HG03520 (cell line): Measurements from ENCODE around the gene COPRS.

ENCODE experiments used
- ATAC-seq: cut with Tn5 transposase; IDR thresholded peaks from one replicate; pipeline ENCODE4 v1.9.1; 2021; ENCODE audit warnings: mild to moderate bottlenecking, moderate library complexity; ENCODE audit not compliant: unreplicated experiment

The COPRS gene

GRCh38 chr17:31858642-31859486 lies at the start of gene COPRS:
COPRS (minus strand) TSS chr17:31859244; CDS start chr17:31859199, 45 bp downstream.
- peak; percentile 57 for ATAC-seq

- ATAC-seq: no peak
Measured at GRCh38 chr17:31908386-31908785, 49.3 kb upstream of the COPRS start.

GRCh38 chr17:31907342-31907962 lies 48.4 kb upstream of the COPRS start:
- no peak for ATAC-seq

GRCh38 chr17:31903401-31903800 lies 44.4 kb upstream of the COPRS start:
- ATAC-seq: no peak

- ATAC-seq: no peak
Measured at GRCh38 chr17:31902693-31903092, 43.6 kb upstream of the COPRS start.

GRCh38 chr17:31900877-31901276 lies 41.8 kb upstream of the COPRS start:
- no peak for ATAC-seq

- no peak for ATAC-seq
Measured at GRCh38 chr17:31888124-31888523, 29.1 kb upstream of the COPRS start.

GRCh38 chr17:31882571-31882970 lies 23.5 kb upstream of the COPRS start:
- ATAC-seq: no peak

GRCh38 chr17:31880311-31880710 lies 21.3 kb upstream of the COPRS start:
- no peak for ATAC-seq

GRCh38 chr17:31878703-31879073 lies 19.6 kb upstream of the COPRS start:
- ATAC-seq: no peak

- no peak for ATAC-seq
Measured at GRCh38 chr17:31877911-31878702, 19.1 kb upstream of the COPRS start.

GRCh38 chr17:31877341-31877740 lies 18.3 kb upstream of the COPRS start:
- no peak for ATAC-seq

GRCh38 chr17:31875081-31875480 lies 16.0 kb upstream of the COPRS start:
- ATAC-seq: no peak

- ATAC-seq: no peak
Measured at GRCh38 chr17:31869797-31870568, 10.9 kb upstream of the COPRS start.

GRCh38 chr17:31869031-31869430 lies 10.0 kb upstream of the COPRS start:
- no peak for ATAC-seq

- ATAC-seq: no peak
Measured at GRCh38 chr17:31859487-31860008, 504 bp upstream of the COPRS start.

- ATAC-seq: peak; percentile 13
Measured at GRCh38 chr17:31857920-31858641, 963 bp downstream of the COPRS start.

- no peak for ATAC-seq
Measured at GRCh38 chr17:31856750-31857149, 2.3 kb downstream of the COPRS start.

GRCh38 chr17:31854672-31855071 lies 4.4 kb downstream of the COPRS start:
- no peak for ATAC-seq

GRCh38 chr17:31853911-31854470 lies 5.1 kb downstream of the COPRS start:
- no peak for ATAC-seq
